GM21723 (cell line): ENCODE results near the gene DTWD1.
"Not testable (repeated sequence)": the region's sequence is repeated elsewhere in the genome, so short reads cannot be mapped to it uniquely, and the experiment has no call there.

Source experiments
- ATAC-seq: cut with Tn5 transposase; IDR thresholded peaks from one replicate; pipeline ENCODE4 v1.9.1; 2021; ENCODE audit warnings: mild to moderate bottlenecking, moderate library complexity; ENCODE audit not compliant: unreplicated experiment

DTWD1 gene

GRCh38 chr15:49620658-49621368 is at the start of gene DTWD1, which contains the start of gene FAM227B:
TSS of gene DTWD1 (plus strand) at chr15:49621048. CDS start at chr15:49625168, 4,120 bp downstream.
TSS of gene FAM227B (minus strand) at chr15:49620818. CDS start at chr15:49615171, 5,647 bp downstream.
- peak; percentile 98 for ATAC-seq

DNA sequence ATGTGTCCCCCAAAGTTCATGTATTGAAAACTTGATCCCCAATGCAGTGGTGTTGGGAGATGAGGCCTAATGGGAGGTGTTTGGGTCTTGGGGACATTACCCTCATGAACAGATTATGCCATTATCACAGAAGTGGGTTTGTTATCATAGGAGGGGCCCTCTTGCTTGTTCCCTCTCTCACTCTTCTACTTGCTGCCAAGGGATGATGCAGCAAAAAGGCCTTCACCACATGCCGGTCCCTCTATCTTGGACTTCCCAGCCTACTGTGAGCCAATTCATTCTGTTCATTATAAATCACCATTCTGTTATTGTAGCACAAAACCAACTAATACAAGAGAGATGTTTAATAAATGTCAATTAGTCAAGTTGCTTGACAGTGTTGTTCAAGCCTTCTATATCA is 47.4 kb upstream of the DTWD1 start:
- ATAC-seq = no peak

DNA sequence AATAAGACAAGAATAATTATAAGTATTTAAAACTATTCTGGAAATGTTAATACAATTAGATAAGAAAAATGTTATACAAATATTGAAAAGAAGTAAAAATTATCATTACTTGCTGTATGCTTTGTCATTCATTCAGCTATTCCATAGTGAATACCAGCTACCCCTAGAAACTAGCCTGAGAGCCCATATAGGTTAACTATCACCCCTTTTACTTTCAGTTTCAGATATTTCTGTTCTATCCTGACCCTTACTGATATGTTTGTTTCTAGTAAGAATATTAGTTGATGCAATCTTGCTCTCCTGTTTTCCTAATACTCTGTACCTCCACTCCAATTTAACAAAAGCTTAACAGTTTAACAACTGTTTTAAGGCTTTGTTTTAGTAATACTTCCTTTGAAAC is 31.8 kb upstream of the DTWD1 start:
- peak; percentile 72 for ATAC-seq

- ATAC-seq = not testable (repeated sequence)
These were observed 28.0 kb upstream of the DTWD1 start for GRCh38 chr15:49592829-49593316.

GRCh38 chr15:49604625-49605409 is 16.0 kb upstream of the DTWD1 start:
- ATAC-seq = no peak

DNA sequence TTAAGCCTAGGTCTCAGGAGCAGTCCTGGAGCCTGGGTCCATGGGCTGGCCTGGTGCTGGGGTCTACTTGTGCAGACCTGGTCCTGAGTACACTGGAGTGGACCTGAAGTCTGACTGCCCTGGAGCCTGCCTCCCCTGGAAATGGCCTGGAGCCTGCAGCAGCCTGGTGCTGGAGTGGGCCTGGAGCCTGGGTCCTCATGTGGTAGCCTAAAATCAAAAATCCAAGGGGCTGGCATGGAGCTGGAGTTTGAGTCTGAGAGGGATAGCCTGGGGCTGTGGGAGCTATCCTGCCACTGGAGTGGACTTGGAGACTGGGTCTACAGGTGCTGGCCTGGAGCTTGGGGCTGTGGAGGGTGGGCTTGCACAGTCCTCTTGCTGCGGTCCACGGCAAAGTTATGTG is 15.3 kb upstream of the DTWD1 start:
- ATAC-seq = no peak

DNA sequence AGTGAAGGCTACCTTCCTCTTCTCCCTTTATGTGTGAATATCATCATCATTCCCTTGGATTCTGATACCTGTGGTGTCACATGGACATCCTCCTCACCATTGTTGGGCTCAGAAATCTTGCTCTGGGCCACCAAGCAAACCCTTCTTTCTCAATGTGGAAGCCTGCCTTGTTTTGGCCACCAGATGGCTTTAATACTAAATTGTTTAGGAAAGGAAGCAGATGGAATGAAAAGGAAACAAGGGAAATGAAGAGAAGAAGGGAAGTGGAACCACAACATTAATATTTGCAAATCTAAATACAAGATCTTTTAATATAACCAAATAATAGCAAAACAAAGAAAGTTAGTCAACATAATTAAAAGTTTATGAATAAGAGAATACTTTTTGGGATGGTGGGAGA is 14.3 kb upstream of the DTWD1 start:
- no peak for ATAC-seq

DNA sequence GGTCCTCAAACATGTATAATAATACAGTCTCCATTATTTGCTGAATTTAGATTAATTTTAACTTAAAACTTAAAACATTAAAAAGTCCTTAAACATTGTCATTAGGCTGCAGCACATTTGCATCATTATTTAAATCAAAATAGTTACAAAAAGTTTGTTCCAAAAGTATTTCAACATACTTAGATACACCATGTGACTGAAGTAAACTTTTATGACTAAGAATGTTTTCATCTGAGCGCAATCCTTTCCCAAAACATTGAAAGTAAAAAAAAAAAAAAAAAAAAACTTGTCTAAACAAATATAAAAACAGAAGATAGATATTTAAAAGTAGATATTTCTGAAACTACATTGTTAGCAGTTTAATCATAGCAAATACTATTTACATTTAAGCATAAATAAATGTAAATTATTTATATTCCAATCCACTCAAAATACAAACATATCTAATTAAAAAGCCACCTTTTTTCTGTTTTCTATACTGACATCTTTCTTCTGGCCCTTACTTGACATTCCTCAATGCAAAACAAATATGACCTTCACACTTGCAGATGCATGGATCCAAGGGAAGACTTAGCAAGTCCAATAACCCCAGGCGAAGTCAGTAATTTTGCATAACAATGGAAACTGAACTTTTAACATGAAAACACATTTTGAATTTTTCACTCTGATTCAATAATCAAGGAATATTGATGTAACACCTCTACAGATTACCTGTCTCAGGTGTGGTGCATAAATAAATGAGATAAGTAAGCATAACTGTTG is 10.5 kb upstream of the DTWD1 start:
- ATAC-seq = no peak

- not testable (repeated sequence) for ATAC-seq
These were observed 8.6 kb upstream of the DTWD1 start for GRCh38 chr15:49612240-49612639.

- no peak for ATAC-seq
These were observed 1.6 kb upstream of the DTWD1 start for GRCh38 chr15:49619226-49619625.

GRCh38 chr15:49620199-49620598 is 649 bp upstream of the DTWD1 start:
- no peak for ATAC-seq

- no peak for ATAC-seq
These were observed 558 bp downstream of the DTWD1 start for GRCh38 chr15:49621401-49621811.

GRCh38 chr15:49621887-49622286 is 1.0 kb downstream of the DTWD1 start:
- ATAC-seq = no peak

- ATAC-seq = no peak
These were observed 1.7 kb downstream of the DTWD1 start for GRCh38 chr15:49622561-49622960.

DNA sequence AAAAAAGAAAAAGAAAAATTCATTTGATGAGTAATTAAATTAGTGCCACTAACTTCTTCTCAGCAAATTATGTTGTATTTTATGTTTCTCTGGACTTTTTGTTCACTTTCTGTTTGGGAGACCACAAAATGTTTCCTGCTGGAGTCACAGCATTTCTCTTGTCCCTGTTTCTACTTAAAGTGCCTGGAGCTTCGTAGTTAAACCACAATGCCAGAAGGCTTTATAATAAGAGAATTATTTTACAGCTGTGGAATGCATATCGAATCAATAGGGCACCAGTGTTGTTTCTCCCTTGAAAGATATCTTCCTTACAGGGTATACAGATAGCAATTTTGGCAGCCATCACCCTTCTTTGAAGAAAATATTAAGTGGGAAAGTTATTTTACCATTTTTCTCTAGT is 3.2 kb downstream of the DTWD1 start:
- no peak for ATAC-seq

DNA sequence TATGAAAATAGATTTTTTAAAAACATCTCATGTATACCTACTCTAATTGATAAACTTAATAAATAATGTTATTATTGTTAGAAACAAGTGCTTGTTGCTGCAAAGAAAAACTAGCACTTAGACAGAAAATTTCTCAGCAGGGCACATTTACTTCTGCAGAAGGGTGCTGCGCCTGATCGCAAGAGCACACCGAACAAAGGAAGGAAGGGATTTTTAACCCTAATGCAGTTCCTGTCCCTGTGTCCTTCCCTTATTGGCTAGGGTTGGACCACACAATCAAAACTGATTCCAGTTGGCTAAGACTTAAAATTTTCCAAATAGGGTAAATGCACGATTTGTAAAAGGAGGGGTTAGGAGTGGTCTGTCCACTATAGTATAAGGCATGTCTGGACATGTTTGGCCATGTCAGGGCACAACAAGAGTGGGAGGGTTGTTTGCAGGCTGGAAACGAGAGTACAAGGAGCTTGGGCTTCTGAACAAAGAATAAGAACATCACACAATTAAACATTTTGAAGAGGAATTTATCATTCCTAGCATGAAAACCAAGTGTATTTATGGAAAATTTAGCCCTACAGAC is 4.7 kb downstream of the DTWD1 start:
- ATAC-seq = no peak

GRCh38 chr15:49627407-49627877 is 6.6 kb downstream of the DTWD1 start:
- no peak for ATAC-seq

- ATAC-seq = no peak
These were observed 7.5 kb downstream of the DTWD1 start for GRCh38 chr15:49628379-49628778.

- ATAC-seq = no peak
These were observed 17.0 kb downstream of the DTWD1 start for GRCh38 chr15:49637857-49638256.

DNA sequence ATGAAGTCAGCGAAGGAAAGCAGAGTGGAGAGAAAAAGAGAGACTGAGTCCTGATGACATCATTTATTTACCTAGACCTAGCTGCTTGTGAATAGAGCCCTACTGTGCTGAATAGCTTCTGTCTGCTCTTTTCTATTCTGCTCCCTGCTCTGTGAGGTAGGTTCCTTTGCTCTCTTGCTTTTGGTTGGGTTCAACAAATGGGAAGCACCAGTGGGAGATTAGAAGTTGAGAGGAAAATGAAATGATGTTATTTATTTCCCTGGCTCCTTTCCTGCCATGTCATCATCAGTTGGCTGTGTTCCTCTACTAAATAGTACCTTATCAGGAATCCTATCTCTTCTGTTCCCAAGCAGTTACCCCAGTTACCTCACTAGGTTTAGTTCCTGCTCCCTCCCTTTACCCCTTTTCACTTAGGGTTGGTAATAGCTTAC is 23.5 kb downstream of the DTWD1 start:
- ATAC-seq = no peak

DNA sequence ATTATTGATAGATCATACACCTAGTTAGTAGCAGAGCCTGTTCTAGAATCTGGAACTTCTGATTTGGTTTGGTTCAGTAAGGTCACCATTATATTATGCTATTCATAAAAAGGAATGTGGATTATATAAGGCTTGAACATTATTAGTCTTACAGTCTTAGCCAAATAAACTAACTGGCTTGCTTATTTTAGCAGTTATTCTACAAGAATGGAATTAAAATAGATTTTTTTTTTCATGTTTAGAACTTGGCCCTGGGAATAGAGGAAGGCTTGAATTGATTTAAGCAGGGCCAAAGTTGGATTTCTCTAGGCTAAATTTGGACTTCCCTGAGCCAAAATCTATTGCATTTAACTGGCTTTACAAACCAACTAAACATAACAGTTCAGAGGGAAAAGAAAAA is 24.4 kb downstream of the DTWD1 start:
- no peak for ATAC-seq
